Activated B cell treated with CpG ODN at 0.5 μM for 24 hours (primary cell): ENCODE results near the gene CNIH2. TPM values are rescaled to one million over a fixed set of nuclear protein-coding genes. Genes with fewer than 3 reads are reported as not detected.

ENCODE experiments used
- ATAC-seq: fragments of 200-7000 bp; cut with Tn5 transposase; one replicate; pipeline ENCODE4 v1.10.0; 2021; ENCODE audit warnings: low read depth, mild to moderate bottlenecking, moderate library complexity
- CTCF ChIA-PET: fragments of 350-600 bp; sonication (Branson Sonifier 250); formaldehyde crosslinking; loops from one replicate; lab custom pipeline; 2021; ENCODE audit warnings: antibody characterized with exemption; lab: Charles Lee
- POLR2A ChIA-PET: fragments of 350-600 bp; sonication (Branson Sonifier 250); formaldehyde crosslinking; loops from one replicate; lab custom pipeline; 2021; ENCODE audit warnings: antibody characterized with exemption; lab: Charles Lee
- DNase-seq: peaks from one replicate; pipeline ENCODE4 v3.0.0; 2022
- H3K27ac Mint-ChIP-seq: one replicate; pipeline ENCODE4 v1.8.0; 2020; ENCODE audit warnings: mixed read lengths
- H3K27me3 Mint-ChIP-seq: one replicate; pipeline ENCODE4 v1.8.0; 2021; ENCODE audit warnings: mixed read lengths
- H3K36me3 Mint-ChIP-seq: one replicate; pipeline ENCODE4 v1.8.0; 2021; ENCODE audit warnings: low read depth, mixed read lengths
- H3K4me1 Mint-ChIP-seq: one replicate; pipeline ENCODE4 v1.8.0; 2021; ENCODE audit warnings: mixed read lengths
- H3K4me3 Mint-ChIP-seq: one replicate; pipeline ENCODE4 v1.8.0; 2020; ENCODE audit warnings: mild to moderate bottlenecking, mixed read lengths
- H3K9me3 Mint-ChIP-seq: one replicate; pipeline ENCODE4 v1.8.0; 2020; ENCODE audit warnings: mixed read lengths
- CTCF ChIP-seq: fragments of 200-600 bp; IDR thresholded peaks from one replicate; pipeline ENCODE4 v1.8.0; 2022; ENCODE audit warnings: antibody characterized with exemption, mild to moderate bottlenecking
- intact Hi-C: fragments of 100-400 bp; cut with micrococcal nuclease; formaldehyde crosslinking; loops from one replicate; pipeline ENCODE4 v1.15.1; 2024
- total RNA-seq: library from RNA; stranded (reverse); gene quantifications from 2 replicates; pipeline ENCODE4 v1.2.3, GENCODE V29; 2022

CNIH2 gene
- total RNA-seq, 1 donor from 2014 or later: 0.93 TPM

GRCh38 chr11:66232769-66233168 is 45.2 kb upstream of the CNIH2 start:
- DNase-seq: no peak
- Mint-ChIP-seq H3K27me3 (no peaks in the 10 kb centered on the region), H3K4me1 (no peaks in the 10 kb centered on the region), H3K27ac (no peak overlapping the region), H3K9me3 (no peaks in the 10 kb centered on the region), H3K36me3 (peaks cover 85% of the 10 kb centered on the region), H3K4me3 (no peak overlapping the region)
- TF ChIP-seq CTCF: no peak
- CTCF ChIA-PET: no interaction called here
- intact Hi-C loops: no loop called here
- no peak for ATAC-seq
- POLR2A ChIA-PET: no interaction called here

GRCh38 chr11:66233301-66233700 is 44.7 kb upstream of the CNIH2 start:
- H3K27ac Mint-ChIP-seq: no peak overlapping the region
- CTCF ChIA-PET: no interaction called here

GRCh38 chr11:66235141-66235540 is 42.8 kb upstream of the CNIH2 start:
- Mint-ChIP-seq H3K9me3 (no peaks in the 10 kb centered on the region), H3K27me3 (no peaks in the 10 kb centered on the region), H3K27ac (no peak overlapping the region), H3K4me1 (no peaks in the 10 kb centered on the region), H3K4me3 (no peak overlapping the region), H3K36me3 (peaks cover 89% of the 10 kb centered on the region)
- POLR2A ChIA-PET: interaction anchor here (0.6 kb wide), 1 partner anchor 373 kb away, joined by 3 read pairs; no protein-coding TSS in a partner anchor
- DNase-seq (no peak), ATAC-seq (no peak)
- no peak for TF ChIP-seq CTCF
- intact Hi-C loops: no loop called here
- CTCF ChIA-PET: interaction anchor here (1.5 kb wide), 1 partner anchor 190 kb away, joined by 5 read pairs; no protein-coding TSS in a partner anchor

More at GRCh38 chr11:66233301-66233700, 44.7 kb upstream of the CNIH2 start:
- POLR2A ChIA-PET: no interaction called here
- intact Hi-C loops: no loop called here
- Mint-ChIP-seq H3K4me3 (no peak overlapping the region), H3K36me3 (peaks cover 84% of the 10 kb centered on the region), H3K4me1 (no peaks in the 10 kb centered on the region), H3K27me3 (no peaks in the 10 kb centered on the region), H3K9me3 (no peaks in the 10 kb centered on the region)
- ATAC-seq (no peak), DNase-seq (no peak)
- TF ChIP-seq CTCF: no peak

- ATAC-seq (no peak), DNase-seq (no peak)
- Mint-ChIP-seq H3K9me3 (no peaks in the 10 kb centered on the region), H3K27me3 (no peaks in the 10 kb centered on the region), H3K27ac (no peak overlapping the region), H3K4me1 (peaks cover 2% of the 10 kb centered on the region), H3K4me3 (no peak overlapping the region), H3K36me3 (peaks cover 86% of the 10 kb centered on the region)
- POLR2A ChIA-PET: no interaction called here
- TF ChIP-seq CTCF: no peak
- CTCF ChIA-PET: no interaction called here
- intact Hi-C loops: no loop called here
These were observed 40.1 kb upstream of the CNIH2 start for GRCh38 chr11:66237867-66238266.

- DNase-seq (no peak), ATAC-seq (no peak)
- CTCF ChIA-PET: no interaction called here
- intact Hi-C loops: no loop called here
- TF ChIP-seq CTCF: no peak
- Mint-ChIP-seq H3K27me3 (no peaks in the 10 kb centered on the region), H3K4me3 (no peak overlapping the region), H3K9me3 (no peaks in the 10 kb centered on the region), H3K4me1 (peaks cover 2% of the 10 kb centered on the region), H3K36me3 (peaks cover 82% of the 10 kb centered on the region), H3K27ac (peak overlapping the region; percentile 7)
- POLR2A ChIA-PET: no interaction called here
These were observed 39.1 kb upstream of the CNIH2 start for GRCh38 chr11:66238786-66239413.
